ENCODE measurements around the gene C1orf105. TPM values are rescaled to one million over a fixed set of nuclear protein-coding genes. Genes with fewer than 3 reads are reported as not detected.
A peak's percentile ranks its signal among the peaks of the same experiment; 100 is the strongest.

The C1orf105 gene
- total RNA-seq, 1 donor from 2014 or later, result not detected

DNA sequence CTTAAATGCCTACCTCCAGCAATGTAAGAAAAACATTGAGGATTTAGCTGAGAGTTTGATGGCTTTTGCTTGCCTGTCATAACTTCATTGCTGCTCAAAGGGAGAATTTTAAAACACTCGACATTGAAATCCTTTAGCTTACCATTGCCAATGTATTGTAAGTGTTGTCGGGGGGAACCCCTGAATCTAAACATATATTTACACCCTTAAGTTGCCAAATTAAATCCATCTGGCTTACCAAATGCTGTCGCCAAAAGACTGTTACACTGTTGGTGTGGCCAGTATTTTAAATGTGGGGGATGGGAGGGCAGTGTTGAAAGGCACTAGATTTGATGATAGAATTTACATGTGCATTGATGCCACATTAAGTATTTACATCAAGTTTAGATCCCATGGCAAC, 24.9 kb upstream of the C1orf105 start:
- no peak for DNase-seq (ENCODE audit: low read depth in 2 of 2)

DNA sequence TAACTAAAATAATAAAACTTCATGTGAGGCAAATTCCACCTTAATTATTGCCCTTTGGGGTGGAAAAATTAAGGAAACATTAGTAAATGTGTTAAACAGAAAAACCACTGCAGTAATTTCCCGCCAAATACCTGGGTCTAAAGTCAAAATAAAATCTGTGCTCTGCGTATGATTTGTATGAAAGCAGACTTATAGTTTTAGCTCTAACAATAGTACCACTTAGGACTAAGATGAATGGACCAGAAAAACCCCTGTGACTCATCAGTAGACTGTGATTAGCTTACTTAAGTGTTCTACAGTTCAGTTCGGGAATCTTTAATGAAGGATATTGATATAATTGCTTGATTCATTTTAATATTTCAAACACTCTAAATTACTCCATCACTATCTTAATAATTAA, 23.3 kb upstream of the C1orf105 start:
- peak in 1 of 2 donors; percentile 86 for DNase-seq (ENCODE audit: low read depth in 2 of 2)

DNA sequence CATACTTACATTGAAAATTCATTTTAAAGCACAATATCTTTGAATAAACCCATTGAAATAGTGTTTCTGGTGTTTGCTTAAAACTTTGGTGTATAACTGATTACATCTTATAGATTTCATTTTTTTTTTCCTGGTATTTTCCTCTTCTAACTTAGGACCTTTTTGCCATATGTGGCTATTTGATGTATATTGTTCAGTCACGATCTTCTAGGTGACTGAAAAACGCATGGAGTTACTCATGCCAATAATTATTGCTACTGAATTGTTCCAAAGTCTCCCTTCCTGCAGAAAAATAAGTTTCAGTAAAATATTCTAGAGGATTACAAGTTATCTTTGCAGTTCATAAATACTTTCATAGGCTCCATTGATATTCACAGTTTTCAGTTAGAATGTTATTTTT, 22.9 kb upstream of the C1orf105 start:
- no peak for DNase-seq (ENCODE audit: low read depth in 2 of 2)

DNA sequence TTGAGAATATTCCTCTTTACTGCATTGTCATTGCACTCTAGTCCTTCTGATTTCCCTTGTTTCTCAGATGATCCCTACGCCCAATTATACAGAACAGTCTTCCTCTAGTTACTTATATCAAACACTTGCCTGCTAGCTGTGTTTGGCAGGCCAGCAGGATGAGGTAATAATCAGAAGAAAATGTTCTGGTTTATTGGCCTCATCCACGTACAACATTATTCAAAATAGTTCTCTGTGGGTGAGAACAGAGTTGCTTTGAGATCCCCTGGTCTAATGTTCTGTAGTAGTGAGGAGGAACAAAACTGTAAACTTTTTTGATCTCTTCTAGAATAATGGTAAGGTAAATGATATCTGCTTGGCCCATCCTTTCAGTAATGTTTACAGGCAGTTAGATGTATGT, 22.3 kb upstream of the C1orf105 start:
- DNase-seq (ENCODE audit: low read depth in 2 of 2), result no peak

DNA sequence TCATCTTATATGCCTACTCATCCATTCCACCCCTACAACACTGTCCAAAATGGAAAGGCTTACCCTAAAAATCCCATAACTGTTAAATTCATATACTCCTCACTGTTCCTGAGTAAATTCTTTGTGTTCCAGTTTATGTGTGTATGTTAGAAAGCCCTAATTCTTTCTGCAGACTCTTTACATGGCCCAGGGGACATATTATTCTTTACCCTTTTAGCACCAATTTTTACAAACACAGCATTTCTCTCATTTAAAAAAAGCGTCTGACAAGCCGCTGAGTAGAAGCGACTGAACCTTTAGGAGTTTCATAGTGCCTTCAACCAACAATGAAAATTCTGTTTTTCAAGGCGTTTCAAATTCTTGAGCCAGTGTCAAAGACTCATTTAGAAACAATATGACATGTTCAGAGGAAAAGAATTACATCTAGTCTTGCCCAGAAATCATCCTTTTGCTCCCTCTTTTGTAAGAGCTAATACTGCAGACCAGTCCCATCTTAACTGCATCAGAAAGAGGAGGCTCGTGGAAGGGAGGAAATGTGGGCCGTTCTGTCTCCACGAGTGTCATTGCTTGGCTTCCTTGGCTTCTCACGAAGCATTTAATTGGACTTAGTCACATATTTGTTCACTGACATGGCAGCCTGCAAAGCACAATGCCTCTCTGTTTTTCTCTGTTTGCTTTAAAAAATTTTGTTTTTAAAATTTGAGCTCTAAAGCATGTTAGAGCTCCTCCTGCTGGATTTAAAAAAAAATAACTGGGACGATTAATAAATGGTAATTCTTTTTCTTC, 21.3 kb upstream of the C1orf105 start:
- DNase-seq (ENCODE audit: low read depth in 2 of 2), result peak; percentile 71 to 91

DNA sequence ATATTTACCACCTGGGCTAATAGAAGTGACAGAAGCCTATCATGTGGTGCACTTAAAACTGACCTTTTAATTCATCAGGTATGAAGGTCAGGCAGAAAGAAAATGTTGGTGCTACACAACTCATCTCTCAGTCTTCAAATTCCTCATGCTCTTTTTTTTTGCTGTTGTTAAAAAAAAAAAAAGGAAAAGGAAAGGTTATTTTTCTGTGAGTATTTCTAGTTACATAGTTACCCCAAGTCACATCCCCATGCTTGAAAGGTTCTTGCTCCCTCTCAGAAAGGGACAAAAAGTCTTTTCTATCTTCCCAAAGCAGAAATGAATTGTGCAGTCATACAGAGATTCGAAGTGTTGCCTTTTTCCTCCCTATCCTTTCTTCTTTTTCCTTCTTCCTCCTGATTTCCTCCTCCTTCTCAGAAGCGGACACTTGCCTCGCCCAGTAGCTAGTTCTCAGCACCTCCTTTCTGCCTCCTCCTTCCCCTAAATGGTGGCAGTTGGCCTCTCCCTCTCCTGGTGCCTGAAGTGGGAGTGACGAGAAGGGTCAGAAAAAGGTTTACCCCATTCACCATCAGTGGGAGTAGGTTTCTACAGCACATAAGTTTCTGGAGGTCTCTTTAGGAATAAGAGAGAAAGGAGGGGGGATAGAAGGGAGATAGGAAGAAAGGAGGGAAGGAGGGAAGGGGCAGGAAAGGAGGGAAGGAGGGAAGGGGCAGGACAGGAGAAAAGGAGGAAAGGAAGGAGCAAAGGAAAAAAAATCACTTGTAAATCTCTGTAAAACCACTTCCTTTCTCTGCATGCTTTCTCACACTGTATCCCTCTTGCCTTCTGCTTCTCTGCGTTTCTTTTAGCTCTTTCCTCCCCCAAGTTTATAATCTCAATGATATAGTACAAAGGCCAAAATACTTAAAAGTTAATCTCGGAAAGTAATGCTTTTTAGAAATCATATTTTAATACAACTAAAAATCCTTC, 20.4 kb upstream of the C1orf105 start:
- no peak for DNase-seq (ENCODE audit: low read depth in 2 of 2)

DNA sequence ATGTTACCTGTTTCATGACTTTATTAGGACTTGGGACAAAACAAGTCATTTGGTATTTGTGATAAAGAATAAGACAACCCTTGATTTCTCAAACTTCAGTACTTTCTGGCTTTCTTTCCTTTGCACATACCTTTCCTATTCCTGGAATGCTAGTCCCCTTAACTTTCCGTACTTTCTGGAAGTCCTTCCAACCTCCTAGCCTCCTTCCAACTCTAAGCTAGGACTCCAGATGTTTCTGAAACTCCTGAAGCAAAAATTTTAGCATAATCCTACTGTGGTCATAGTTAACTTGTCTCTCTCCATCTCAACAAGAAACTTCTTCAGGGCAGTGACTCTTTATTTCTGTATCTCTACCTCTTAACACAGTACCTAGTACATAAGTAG, 19.8 kb upstream of the C1orf105 start:
- DNase-seq (ENCODE audit: low read depth in 2 of 2), result no peak

DNA sequence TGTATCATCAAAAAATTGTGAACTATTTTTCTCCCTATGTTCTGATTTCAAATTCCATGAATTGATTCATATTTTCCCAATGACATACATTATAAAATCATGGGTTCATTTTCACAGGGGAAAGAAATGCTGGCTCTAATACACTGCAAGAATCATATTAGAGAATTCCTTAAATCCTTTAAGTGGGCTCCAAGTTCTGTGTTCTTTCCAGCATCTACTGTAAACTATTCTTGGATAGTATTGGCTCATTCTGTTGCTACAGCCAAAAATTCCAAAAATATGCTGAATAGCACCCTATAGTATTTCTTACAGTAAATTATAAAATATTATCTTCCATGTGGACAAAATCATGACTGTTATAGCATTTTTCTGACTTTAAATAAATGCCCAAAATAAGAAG, 19.0 kb upstream of the C1orf105 start:
- no peak for DNase-seq (ENCODE audit: low read depth in 2 of 2)

DNA sequence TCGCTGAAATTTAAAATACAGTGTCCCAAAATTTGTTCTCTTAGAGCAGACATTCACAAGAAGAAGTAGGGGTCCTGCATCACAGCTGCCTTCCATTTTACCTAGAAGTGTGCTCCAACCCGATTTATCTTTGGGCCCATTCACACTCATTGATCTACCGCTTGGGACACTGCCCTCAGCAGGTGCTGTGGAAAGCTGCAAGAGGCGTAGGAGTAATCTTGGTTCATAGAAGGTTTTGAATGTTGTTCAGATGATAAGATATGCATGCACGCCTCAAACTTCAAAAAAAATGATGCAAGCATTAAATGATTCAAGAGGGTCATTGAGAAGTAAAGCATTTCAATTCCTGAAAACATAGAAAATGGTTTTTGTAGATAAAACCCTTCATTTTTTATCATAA, 18.6 kb upstream of the C1orf105 start:
- no peak for DNase-seq (ENCODE audit: low read depth in 2 of 2)

DNA sequence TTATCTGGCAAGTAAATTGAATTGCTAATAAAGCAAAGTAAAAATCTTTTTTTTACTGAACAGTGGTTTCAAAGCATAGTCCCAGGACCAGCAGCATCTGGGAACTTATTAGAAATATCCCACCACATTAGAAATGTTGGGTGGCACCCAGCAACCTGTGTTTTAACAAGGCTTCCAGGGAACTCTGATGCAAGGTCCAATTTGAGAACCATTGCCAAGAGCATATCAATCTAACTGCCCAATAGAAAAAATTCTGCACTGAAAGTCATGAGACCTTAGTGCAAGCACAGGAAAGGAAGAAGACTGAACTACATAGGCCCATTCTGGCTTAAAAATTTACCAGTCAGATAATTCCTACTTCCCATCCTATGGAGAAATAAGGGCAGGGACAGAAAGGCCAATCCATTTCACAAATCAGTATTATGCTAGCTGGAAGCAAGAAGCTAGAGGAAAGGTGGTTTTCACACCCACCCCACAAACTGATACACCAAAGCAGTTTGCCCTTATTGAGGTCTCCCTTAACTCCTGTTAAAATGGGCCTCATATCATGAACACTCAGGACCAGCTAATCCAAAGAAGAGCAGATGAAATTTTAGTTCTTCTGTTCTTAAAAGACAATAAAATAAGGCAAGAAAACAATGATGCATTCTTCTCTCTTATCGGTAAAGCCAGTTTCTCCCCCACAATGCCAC, 17.5 kb upstream of the C1orf105 start:
- no peak for DNase-seq (ENCODE audit: low read depth in 2 of 2)

DNA sequence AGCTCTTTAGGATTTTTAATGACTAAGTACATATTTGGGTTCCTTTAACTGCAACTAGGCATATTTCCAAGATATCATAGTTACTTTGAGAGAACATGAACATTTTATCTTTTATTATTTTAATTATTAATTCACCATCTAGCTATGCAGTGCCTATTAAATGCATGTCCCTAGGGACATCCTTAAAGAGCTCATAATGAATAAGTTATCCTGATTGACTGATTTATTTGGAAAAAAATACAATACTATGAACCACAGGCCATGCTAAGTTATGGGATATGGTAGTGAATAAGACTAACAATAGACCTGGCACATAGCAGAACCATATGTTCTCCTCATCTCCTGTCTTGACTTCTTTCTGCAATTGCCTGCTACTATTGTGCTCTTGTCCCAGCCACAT, 16.4 kb upstream of the C1orf105 start:
- DNase-seq (ENCODE audit: low read depth in 2 of 2), result no peak

DNA sequence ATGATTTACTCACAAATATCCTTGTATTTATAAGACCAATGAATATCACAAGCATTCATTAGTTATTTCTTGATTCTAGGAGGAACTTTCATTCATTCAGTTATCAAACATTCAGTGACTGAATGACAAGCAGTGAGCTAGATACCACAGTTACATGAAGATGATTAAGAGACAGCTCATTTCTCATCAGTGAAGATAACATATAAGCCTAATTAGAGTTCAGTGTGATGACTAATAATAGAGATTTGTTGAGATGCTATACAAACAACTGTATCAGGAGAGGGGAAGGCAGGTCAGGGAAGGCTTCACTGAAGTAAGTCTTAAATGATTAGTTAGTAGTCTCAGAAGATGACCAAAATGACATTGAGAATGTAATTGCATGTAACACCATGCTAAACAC, 14.6 kb upstream of the C1orf105 start:
- DNase-seq (ENCODE audit: low read depth in 2 of 2), result no peak

DNA sequence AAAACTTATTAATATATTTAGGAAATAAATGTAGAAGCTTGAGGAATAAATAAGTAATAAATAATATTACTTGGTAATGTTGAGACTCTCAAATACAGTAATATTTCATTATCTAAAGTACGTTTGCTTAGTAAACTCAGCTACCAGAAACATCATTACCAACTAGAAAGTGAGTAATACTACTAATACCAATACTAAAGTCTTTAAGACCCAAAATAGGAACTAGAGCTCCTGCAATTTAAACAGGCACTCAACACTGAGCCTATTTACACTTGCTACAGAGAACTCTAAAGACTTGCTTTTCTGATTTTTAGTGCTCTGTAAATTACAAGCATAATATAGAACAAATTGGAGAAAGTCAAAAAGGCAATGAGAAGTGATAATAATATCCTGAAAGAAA, 13.5 kb upstream of the C1orf105 start:
- no peak for DNase-seq (ENCODE audit: low read depth in 2 of 2)

DNA sequence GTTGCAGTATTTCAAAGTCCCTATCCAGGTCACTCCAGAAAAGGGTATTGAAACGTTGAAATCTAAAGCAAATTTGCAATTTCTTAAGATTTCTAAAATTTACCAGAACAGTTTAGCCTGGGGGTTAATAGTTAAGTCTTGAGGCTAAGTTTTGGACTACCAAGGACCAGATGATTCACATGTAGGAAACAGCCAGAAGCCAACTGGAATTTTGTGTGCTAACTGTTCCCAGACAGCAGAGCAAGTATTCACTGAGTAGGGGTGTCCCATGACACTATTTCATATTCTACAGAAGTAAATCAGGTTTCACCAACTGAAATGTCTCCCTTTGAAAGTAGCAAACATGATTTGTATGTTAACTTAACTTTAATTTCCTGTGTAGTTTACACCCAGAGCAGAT, 11.5 kb upstream of the C1orf105 start:
- no peak for DNase-seq (ENCODE audit: low read depth in 2 of 2)

DNA sequence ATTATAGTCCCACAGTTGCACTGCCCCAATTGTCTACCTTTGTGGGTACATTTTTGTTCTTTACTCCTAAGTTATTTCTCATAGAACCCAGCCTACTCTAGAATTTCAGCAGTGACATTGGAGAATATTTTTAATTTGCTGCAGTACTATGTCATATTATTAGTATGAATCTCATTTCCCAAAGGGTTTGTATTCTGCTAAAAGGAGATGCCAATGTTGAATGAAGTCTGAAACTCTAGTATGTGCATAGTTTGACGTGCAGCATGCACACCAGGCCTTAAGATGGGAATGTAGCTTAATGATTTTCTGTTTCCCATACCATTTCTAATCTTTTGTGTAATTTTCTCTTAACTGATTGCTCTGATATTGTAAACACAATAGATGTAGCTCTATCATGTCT, 10.5 kb upstream of the C1orf105 start:
- no peak for DNase-seq (ENCODE audit: low read depth in 2 of 2)

DNA sequence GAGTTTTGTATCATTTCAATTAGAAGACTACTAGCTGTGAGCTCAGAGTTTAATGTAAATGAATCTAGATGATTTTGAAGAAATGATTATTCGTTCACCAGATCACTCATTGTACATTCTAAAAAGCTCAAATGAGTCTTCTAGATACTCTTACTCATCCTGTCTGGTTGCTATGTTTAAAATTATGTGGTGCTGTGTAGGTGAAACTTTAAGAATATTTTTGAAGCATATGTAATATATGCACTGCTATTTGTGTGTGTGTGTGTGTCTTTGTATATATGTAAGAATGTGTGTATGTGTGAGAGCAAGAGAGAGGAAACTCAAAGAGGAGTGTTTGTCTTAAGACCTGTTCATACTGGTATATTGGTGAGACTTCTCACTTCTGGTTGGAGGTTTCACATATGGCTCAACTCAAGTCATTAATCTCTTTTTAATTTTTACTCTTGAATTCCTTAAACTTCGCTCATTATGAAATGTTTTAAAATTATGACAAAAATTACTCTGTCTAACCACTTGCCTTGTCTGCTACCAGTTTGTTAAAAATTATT, 8.6 kb upstream of the C1orf105 start:
- no peak for DNase-seq (ENCODE audit: low read depth in 2 of 2)

DNA sequence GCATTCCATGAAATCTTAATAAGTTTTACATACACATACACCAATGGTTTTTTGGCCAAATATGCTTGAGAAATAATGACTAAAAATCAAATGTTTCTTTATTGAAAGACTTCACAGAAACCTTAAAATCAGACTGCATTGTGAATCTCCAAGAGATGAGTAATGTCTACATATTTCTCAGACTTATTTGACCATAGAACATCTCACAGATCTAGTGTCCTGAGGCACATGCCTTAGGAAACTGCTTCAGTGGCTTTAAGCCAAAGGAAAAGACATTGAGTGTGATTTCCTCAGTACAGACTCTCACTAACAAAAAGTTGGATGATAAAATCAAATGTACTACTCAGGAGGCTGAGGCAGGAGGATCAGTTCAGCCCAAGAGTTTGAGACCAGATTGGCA, 6.2 kb upstream of the C1orf105 start:
- DNase-seq (ENCODE audit: low read depth in 2 of 2), result peak in 1 of 2 donors; percentile 9

DNA sequence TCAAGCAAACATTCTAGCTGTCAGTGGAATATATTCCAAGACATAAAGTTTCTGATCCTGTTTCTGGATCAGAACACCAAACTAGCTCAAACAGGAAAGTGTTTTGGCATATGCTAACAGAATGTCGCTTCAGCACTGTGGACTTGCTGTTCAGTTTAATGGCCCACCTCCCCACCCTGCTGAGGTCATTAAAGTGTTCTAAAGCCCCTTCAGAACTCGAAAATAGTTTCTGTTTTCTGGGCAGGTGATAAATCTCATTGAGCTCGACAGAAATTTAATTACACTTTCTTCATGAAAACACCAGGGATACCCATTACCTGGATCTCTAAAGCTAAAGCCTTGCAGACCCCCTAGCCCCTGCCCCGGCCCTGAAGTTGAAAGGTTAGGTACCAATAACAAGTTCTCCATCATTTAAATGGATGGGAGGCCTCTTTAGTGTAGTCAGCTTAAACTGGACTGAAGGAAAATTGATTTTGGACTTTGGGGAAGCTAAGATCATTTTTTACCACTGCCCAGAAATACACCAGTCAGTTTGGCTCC, 3.9 kb upstream of the C1orf105 start:
- DNase-seq (ENCODE audit: low read depth in 2 of 2), result no peak

DNA sequence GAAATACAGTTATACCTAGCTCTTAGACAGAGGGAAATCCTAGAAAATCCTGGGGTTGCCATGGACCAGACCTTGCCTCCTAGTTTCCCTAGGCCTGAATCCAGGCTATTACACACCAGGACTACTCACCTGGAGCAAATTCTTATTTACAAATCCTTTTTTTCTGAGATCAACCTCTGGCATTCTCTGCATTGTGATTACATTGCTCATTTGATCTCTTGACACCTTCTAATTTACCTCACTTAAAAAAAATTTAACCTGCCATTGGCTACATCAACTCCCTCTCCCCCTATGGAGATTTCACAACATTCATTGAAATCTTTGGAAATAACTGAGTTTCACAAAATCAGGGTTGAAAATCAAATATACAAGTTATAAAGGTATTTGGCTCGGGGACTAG, 2.9 kb upstream of the C1orf105 start:
- no peak for DNase-seq (ENCODE audit: low read depth in 2 of 2)

DNA sequence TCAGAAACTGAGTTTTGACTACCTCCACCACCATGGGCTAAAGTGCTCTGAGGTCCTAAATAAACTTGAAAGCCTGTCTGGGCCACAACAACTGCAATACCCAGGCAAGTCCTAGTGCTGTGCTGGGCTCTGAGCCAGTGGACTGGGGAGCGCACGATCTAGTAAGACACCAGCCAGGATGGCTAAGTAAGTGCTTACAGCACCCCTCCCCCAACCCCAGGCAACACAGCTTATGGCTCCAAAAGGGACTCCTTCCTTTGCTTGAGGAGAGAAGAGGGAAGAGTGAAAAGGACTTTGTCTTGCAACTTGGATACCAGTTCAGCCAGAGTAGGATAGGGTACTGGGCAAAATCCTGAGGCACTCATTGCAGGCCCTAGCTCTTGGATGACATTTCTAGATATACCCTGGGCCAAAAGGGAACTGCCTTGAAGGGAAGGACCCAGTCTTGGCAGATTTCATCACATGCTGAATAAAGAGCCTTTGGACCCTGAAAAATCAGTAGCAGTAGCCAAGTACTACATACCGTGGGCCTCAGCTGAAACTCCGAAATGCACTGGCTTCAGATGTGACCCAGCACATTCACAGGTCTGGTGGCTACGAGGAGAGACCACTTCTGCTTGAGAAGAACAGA, 1.6 kb downstream of the C1orf105 start:
- DNase-seq (ENCODE audit: low read depth in 2 of 2), result no peak

DNA sequence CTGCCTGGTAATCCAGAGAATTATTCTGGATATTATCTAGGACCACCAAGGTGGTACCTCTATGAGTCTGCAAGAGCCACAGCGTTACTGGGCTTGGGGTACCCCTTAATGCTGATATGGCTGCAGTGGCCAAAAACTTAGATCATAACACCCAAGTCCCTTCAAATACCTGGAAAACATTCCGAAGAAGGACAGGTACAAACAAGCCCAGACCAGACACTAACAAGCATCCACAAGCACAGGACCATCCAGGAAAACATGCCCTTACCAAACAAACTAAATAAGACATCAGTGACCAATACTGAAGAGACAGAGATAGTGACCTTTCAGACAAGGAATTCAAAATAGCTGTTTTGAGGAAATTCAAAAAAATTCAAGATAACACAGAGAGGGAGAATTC, 2.9 kb downstream of the C1orf105 start:
- DNase-seq (ENCODE audit: low read depth in 2 of 2), result no peak

All from lung microvascular endothelial cell (primary cell).